GM12878 (cell line): ENCODE results near the gene ITIH6. TPM values are rescaled to one million over a fixed set of nuclear protein-coding genes. Genes with fewer than 3 reads are reported as not detected.
A peak's percentile ranks its signal among the peaks of the same experiment; 100 is the strongest.

Experiments
- ATAC-seq: fragments of 200-7000 bp; cut with Tn5 transposase; 3 replicates; pipeline ENCODE4 v1.9.1; 2020; ENCODE audit warnings: mild to moderate bottlenecking, moderate library complexity
- BruUV-seq: library from RNA; stranded (reverse); fragments of 400-500 nt; replicated peaks from 2 replicates; lab custom pipeline; 2021; lab: Mats Ljungman, UMichigan
- CTCF ChIA-PET: fragments of 300-600 bp; sonication (Branson Sonifier 250); formaldehyde crosslinking; extraction: SDS; loops from one replicate; lab custom pipeline; 2021; ENCODE audit warnings: inconsistent platforms; lab: Yijun Ruan, JAX
- POLR2A ChIA-PET: fragments of 350-600 bp; formaldehyde crosslinking; extraction: SDS; loops from one replicate; lab custom pipeline; 2021; ENCODE audit warnings: inconsistent platforms; lab: Charles Lee
- RAD21 ChIA-PET: fragments of 300-600 bp; sonication (Branson Sonifier 250); formaldehyde crosslinking; loops from one replicate; lab custom pipeline; 2023; ENCODE audit warnings: antibody characterized with exemption; ENCODE audit not compliant: unreplicated experiment; lab: Charles Lee
- SMC1A ChIA-PET: fragments of 300-600 bp; sonication (Branson Sonifier 250); formaldehyde crosslinking; loops from one replicate; lab custom pipeline; 2023; ENCODE audit not compliant: unreplicated experiment, uncharacterized antibody; lab: Charles Lee
- DNase-seq: peaks from one replicate; pipeline ENCODE4 v3.0.0-alpha.2; 2011; ENCODE audit warnings: low read depth, low spot score
- FAIRE-seq: peaks from 3 replicates; lab custom pipeline; 2011; peaks lifted over from hg19 to GRCh38; lab: Jason Lieb, UNC
- H2AFZ ChIP-seq: 2 replicates; pipeline ENCODE4 v1.6.0; 2011; ENCODE audit warnings: low read depth, low read length, control low read depth; ENCODE audit not compliant: control insufficient read depth
- H3K27ac ChIP-seq: 2 replicates; pipeline ENCODE4 v1.5.1; 2011; ENCODE audit warnings: control low read depth; ENCODE audit not compliant: control insufficient read depth, insufficient read depth
- H3K27me3 ChIP-seq, 2 experiments: replicated peaks in 1 of 2; 2 replicates each; pipeline versions ENCODE4 v1.6.0 to v1.6.1; 2011; ENCODE audit warnings: low read length in 1 of 2; ENCODE audit not compliant: control insufficient read depth in 2 of 2, insufficient read depth in 2 of 2
- H3K36me3 ChIP-seq, 2 experiments: 2 replicates each; pipeline ENCODE4 v1.5.1; 2011; ENCODE audit warnings: low read length in 1 of 2; ENCODE audit not compliant: control insufficient read depth in 2 of 2, insufficient read depth in 2 of 2
- H3K4me1 ChIP-seq: 2 replicates; pipeline ENCODE4 v1.6.1; 2011; ENCODE audit warnings: mild to moderate bottlenecking, low read length, moderate library complexity, mixed read lengths; ENCODE audit not compliant: control insufficient read depth, insufficient read depth
- H3K4me2 ChIP-seq: 2 replicates; pipeline ENCODE4 v1.6.0; 2011; ENCODE audit warnings: control low read depth; ENCODE audit not compliant: control insufficient read depth, insufficient read depth
- H3K4me3 ChIP-seq: fragments of 200-600 bp; sonication (generic); 2 replicates; pipeline ENCODE4 v1.5.1; 2016
- H3K79me2 ChIP-seq: 2 replicates; pipeline ENCODE4 v1.6.0; 2011; ENCODE audit warnings: low read length; ENCODE audit not compliant: control insufficient read depth, insufficient read depth
- H3K9ac ChIP-seq: 2 replicates; pipeline ENCODE4 v1.8.0; 2011; ENCODE audit warnings: low read length, control low read depth, mixed read lengths; ENCODE audit not compliant: control insufficient read depth, insufficient read depth
- H3K9me3 ChIP-seq: replicated peaks from 3 replicates; pipeline ENCODE4 v1.5.1; 2011; ENCODE audit warnings: mild to moderate bottlenecking, low read length; ENCODE audit not compliant: control insufficient read depth, insufficient read depth
- H4K20me1 ChIP-seq: 2 replicates; pipeline ENCODE4 v1.6.0; 2011; ENCODE audit not compliant: control insufficient read depth, insufficient read depth
- BMI1 ChIP-seq: fragments of 450-650 bp; IDR thresholded peaks from 2 replicates; pipeline ENCODE4 v1.6.1; 2016; ENCODE audit warnings: mild to moderate bottlenecking, moderate library complexity, borderline replicate concordance
- GABPA ChIP-seq: IDR thresholded peaks from 2 replicates; pipeline ENCODE4 v1.6.1; 2014; ENCODE audit warnings: antibody characterized with exemption, low read depth, mild to moderate bottlenecking, inconsistent platforms
- GATAD2B ChIP-seq: fragments of 450-650 bp; conservative IDR thresholded peaks from 2 replicates; pipeline ENCODE4 v1.6.1; 2017; ENCODE audit warnings: low read depth, mild to moderate bottlenecking, moderate library complexity
- KAT2A ChIP-seq: conservative IDR thresholded peaks from 2 replicates; pipeline ENCODE4 v1.6.1; 2011; ENCODE audit warnings: low read depth, low read length; ENCODE audit not compliant: control insufficient read depth
- RAD51 ChIP-seq: fragments of 450-650 bp; IDR thresholded peaks from 2 replicates; pipeline ENCODE4 v1.6.1; 2016; ENCODE audit warnings: moderate library complexity, mild to moderate bottlenecking, inconsistent platforms
- WGBS: methylation state at CpG from one replicate; pipeline ENCODE4 v1.1.6; 2016; ENCODE audit warnings: low lambda C conversion rate; ENCODE audit not compliant: insufficient replicate concordance, insufficient coverage; ENCODE audit errors: missing lambda C conversion rate; 5-methylcytosine and 5-hydroxymethylcytosine counted together
- in situ Hi-C: fragments of 300-500 bp; cut with MboI; formaldehyde crosslinking; loops from 9 replicates; pipeline ENCODE4 v1.14.3; 2018; ENCODE audit warnings: mixed read lengths
- intact Hi-C: fragments of 100-400 bp; cut with micrococcal nuclease; formaldehyde crosslinking; loops from one replicate; pipeline ENCODE4 v1.14.2; 2022; ENCODE audit not compliant: unreplicated experiment
- polyA plus RNA-seq, 11 experiments: library from polyadenylated mRNA; depleted of rRNA in 4 of 11; unstranded in 6 of 11; stranded (reverse) in 5 of 11; fragments of >200 nt; fragmentation: Nextera tagmentation in 4 of 11; fragmentation: Illumina TruSeq in 1 of 11; extraction: Ambion mirVana in 4 of 11; extraction: Trizol in 1 of 11; gene quantifications; 1 replicate in 1 of 11; 2 replicates in 10 of 11; pipeline versions ENCODE4 v1.2.1 to v1.2.3, GENCODE V29; 2011 to 2016; ENCODE audit warnings: inconsistent platforms in 2 of 11, missing spikeins in 2 of 11, low read depth in 1 of 11
- small RNA-seq: library from RNA; depleted of rRNA; stranded (forward); fragments of <200 nt; gene quantifications from one replicate; pipeline ENCODE3, GENCODE V24; 2014
- total RNA-seq, 4 experiments: library from RNA; depleted of rRNA in 3 of 4; stranded (reverse); fragments of >200 nt in 3 of 4; fragmentation: Illumina TruSeq in 1 of 4; extraction: Trizol in 1 of 4; gene quantifications; 2 replicates each; pipeline versions ENCODE4 v1.2.1 to v1.2.3, GENCODE V29; 2013 to 2021
- TF ChIP-seq, protein P1 (sequence below): fragments of 450-650 bp; formaldehyde crosslinking; IDR thresholded peaks from 2 replicates; pipeline ENCODE4 v1.5.0; 2022; ENCODE audit warnings: mild to moderate bottlenecking, missing genetic modification characterization
- TF ChIP-seq, protein P2 (sequence below): IDR thresholded peaks from 2 replicates; pipeline ENCODE4 v1.6.1; 2011; ENCODE audit warnings: borderline replicate concordance, low read depth, mild to moderate bottlenecking, moderate library complexity, mixed read lengths, low read length; ENCODE audit not compliant: insufficient read depth; ENCODE audit errors: extremely low read length
- TF ChIP-seq, protein P3 (sequence below): IDR thresholded peaks from 2 replicates; pipeline ENCODE4 v1.6.1; 2012; ENCODE audit warnings: low read depth, low read length, improper control_type of control experiment

The ITIH6 gene
- total and polyA plus RNA-seq, 10 of the 15 experiments (the other 5 are each of a cell fraction or from before 2014, with no cell fraction given) = not detected

DNA sequence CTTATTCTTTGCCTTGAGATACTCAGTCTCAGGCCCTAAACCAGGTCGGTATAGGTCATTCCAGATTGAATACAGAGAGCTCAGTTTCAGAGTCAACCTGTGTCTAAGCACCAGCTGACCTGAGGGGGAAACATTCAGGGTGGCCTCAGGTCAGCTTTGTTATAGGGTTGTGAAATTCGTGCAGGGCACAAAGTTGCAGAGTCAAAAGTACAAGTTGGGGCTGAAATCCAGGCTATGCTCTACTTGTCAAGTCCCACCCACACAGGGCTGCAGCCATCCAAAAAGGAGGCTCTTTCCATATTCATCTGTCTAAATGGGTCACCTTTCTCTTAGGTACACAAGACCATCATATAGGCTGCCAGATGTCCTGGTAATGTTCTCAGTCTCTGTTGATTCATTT is 89.7 kb downstream of the ITIH6 start:
- H3K27ac ChIP-seq = no peak overlapping the region
- intact Hi-C loops (no loop called here), in situ Hi-C loops (no loop called here)
- 2% methylated on average over 2 of the region's 2 CpGs for WGBS
- H3K9ac ChIP-seq = no peak overlapping the region
- no peak for DNase-seq
- POLR2A ChIA-PET = no interaction called here
- no TSS peak for BruUV-seq
- no peaks in the 10 kb centered on the region for H3K4me1 ChIP-seq
- H3K79me2 ChIP-seq = no peaks in the 10 kb centered on the region
- SMC1A ChIA-PET = no interaction called here
- H3K36me3 ChIP-seq = no peaks in the 10 kb centered on the region
- no peaks in the 10 kb centered on the region for H3K9me3 ChIP-seq
- no peak for FAIRE-seq
- CTCF ChIA-PET = no interaction called here
- H2AFZ ChIP-seq = no peak overlapping the region
- H3K27me3 ChIP-seq = no peaks in the 10 kb centered on the region; a peak in 1 of 4 replicates
- RAD21 ChIA-PET = no interaction called here
- TF ChIP-seq, protein P1, sequence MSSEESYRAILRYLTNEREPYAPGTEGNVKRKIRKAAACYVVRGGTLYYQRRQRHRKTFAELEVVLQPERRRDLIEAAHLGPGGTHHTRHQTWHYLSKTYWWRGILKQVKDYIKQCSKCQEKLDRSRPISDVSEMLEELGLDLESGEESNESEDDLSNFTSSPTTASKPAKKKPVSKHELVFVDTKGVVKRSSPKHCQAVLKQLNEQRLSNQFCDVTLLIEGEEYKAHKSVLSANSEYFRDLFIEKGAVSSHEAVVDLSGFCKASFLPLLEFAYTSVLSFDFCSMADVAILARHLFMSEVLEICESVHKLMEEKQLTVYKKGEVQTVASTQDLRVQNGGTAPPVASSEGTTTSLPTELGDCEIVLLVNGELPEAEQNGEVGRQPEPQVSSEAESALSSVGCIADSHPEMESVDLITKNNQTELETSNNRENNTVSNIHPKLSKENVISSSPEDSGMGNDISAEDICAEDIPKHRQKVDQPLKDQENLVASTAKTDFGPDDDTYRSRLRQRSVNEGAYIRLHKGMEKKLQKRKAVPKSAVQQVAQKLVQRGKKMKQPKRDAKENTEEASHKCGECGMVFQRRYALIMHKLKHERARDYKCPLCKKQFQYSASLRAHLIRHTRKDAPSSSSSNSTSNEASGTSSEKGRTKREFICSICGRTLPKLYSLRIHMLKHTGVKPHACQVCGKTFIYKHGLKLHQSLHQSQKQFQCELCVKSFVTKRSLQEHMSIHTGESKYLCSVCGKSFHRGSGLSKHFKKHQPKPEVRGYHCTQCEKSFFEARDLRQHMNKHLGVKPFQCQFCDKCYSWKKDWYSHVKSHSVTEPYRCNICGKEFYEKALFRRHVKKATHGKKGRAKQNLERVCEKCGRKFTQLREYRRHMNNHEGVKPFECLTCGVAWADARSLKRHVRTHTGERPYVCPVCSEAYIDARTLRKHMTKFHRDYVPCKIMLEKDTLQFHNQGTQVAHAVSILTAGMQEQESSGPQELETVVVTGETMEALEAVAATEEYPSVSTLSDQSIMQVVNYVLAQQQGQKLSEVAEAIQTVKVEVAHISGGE (CRISPR knock-in tag) = no peak
- TF ChIP-seq RAD51 (no peak), GABPA (no peak), KAT2A (no peak), BMI1 (no peak), GATAD2B (no peak)
- TF ChIP-seq, protein P2, sequence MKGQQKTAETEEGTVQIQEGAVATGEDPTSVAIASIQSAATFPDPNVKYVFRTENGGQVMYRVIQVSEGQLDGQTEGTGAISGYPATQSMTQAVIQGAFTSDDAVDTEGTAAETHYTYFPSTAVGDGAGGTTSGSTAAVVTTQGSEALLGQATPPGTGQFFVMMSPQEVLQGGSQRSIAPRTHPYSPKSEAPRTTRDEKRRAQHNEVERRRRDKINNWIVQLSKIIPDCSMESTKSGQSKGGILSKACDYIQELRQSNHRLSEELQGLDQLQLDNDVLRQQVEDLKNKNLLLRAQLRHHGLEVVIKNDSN = no peak
- TF ChIP-seq, protein P3, sequence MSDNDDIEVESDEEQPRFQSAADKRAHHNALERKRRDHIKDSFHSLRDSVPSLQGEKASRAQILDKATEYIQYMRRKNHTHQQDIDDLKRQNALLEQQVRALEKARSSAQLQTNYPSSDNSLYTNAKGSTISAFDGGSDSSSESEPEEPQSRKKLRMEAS = no peak
- ATAC-seq = no peak
- H3K4me3 ChIP-seq = no peak overlapping the region
- H3K4me2 ChIP-seq = no peak overlapping the region
- no peaks in the 10 kb centered on the region for H4K20me1 ChIP-seq

Small RNA genes within 50 kb of the gene (small RNA-seq; reads per million reads assigned to genes)
- gene AL049732.1 = not detected
- gene SNORA11 = 1.2 reads per million, percentile 40 among the genes with 10 or more reads in this experiment

Other genes with a start within 250 kb of the ITIH6 start
- 25.6 and 28.7 TPM in 2 replicates for gene MAGED2, start 9.5 kb upstream of the ITIH6 start, total RNA-seq (2014; rRNA removed)
- 29.3 and 29.8 TPM in 2 replicates for gene MAGED2, start 9.5 kb upstream of the ITIH6 start, total RNA-seq (2014; rRNA removed; fragmentation: Illumina TruSeq; extraction: Trizol)
- 36.4 and 36.8 TPM in 2 replicates for gene MAGED2, start 9.5 kb upstream of the ITIH6 start, total RNA-seq (2021)
- gene MAGED2, start 9.5 kb upstream of the ITIH6 start, polyA plus RNA-seq (2011; rRNA removed) = 42.6 and 47.3 TPM in 2 replicates
- 32.4 and 40.4 TPM in 2 replicates for gene MAGED2, start 9.5 kb upstream of the ITIH6 start, polyA plus RNA-seq (2014; fragmentation: Illumina TruSeq; extraction: Trizol)
- 10 to 100 TPM; 26.0 to 29.9 TPM for gene MAGED2, start 9.5 kb upstream of the ITIH6 start, polyA plus RNA-seq (2014; fragmentation: Nextera tagmentation; extraction: Ambion mirVana)
- gene MAGED2, start 9.5 kb upstream of the ITIH6 start, polyA plus RNA-seq (2014; rRNA removed) = 36.1 and 43.0 TPM in 2 replicates
- 10 to 100 TPM; 45.1 to 47.8 TPM for gene MAGED2, start 9.5 kb upstream of the ITIH6 start, polyA plus RNA-seq (2016; fragmentation: Nextera tagmentation; extraction: Ambion mirVana)
- not detected in 2 replicates for gene TRO, start 122.6 kb upstream of the ITIH6 start, total RNA-seq (2014; rRNA removed)
- gene TRO, start 122.6 kb upstream of the ITIH6 start, total RNA-seq (2014; rRNA removed; fragmentation: Illumina TruSeq; extraction: Trizol) = not detected in 2 replicates
- gene TRO, start 122.6 kb upstream of the ITIH6 start, total RNA-seq (2021) = 0.16 TPM in 1 of 2 replicates, not detected in the other
- gene TRO, start 122.6 kb upstream of the ITIH6 start, polyA plus RNA-seq (2011; rRNA removed) = 0.33 and 1.0 TPM in 2 replicates
- gene TRO, start 122.6 kb upstream of the ITIH6 start, polyA plus RNA-seq (2014; fragmentation: Illumina TruSeq; extraction: Trizol) = not detected in 2 replicates
- under 1 TPM in 1 of 2 experiments, not detected in 1; 0.02 TPM for gene TRO, start 122.6 kb upstream of the ITIH6 start, polyA plus RNA-seq (2014; fragmentation: Nextera tagmentation; extraction: Ambion mirVana)
- gene TRO, start 122.6 kb upstream of the ITIH6 start, polyA plus RNA-seq (2014; rRNA removed) = not detected in 2 replicates
- gene TRO, start 122.6 kb upstream of the ITIH6 start, polyA plus RNA-seq (2016; fragmentation: Nextera tagmentation; extraction: Ambion mirVana) = under 1 TPM in 1 of 2 experiments, not detected in 1; 0.35 TPM
- 0.11 and 0.45 TPM in 2 replicates for gene PFKFB1, start 195.9 kb upstream of the ITIH6 start, total RNA-seq (2014; rRNA removed)
- gene PFKFB1, start 195.9 kb upstream of the ITIH6 start, total RNA-seq (2014; rRNA removed; fragmentation: Illumina TruSeq; extraction: Trizol) = 0.27 and 0.41 TPM in 2 replicates
- gene PFKFB1, start 195.9 kb upstream of the ITIH6 start, total RNA-seq (2021) = 0.35 and 0.38 TPM in 2 replicates
- 0.43 and 0.48 TPM in 2 replicates for gene PFKFB1, start 195.9 kb upstream of the ITIH6 start, polyA plus RNA-seq (2011; rRNA removed)
- gene PFKFB1, start 195.9 kb upstream of the ITIH6 start, polyA plus RNA-seq (2014; fragmentation: Illumina TruSeq; extraction: Trizol) = 0.44 and 1.00 TPM in 2 replicates
- gene PFKFB1, start 195.9 kb upstream of the ITIH6 start, polyA plus RNA-seq (2014; fragmentation: Nextera tagmentation; extraction: Ambion mirVana) = under 1 TPM; 0.23 to 0.33 TPM
- 0.34 and 0.35 TPM in 2 replicates for gene PFKFB1, start 195.9 kb upstream of the ITIH6 start, polyA plus RNA-seq (2014; rRNA removed)
- under 1 TPM; 0.13 to 0.59 TPM for gene PFKFB1, start 195.9 kb upstream of the ITIH6 start, polyA plus RNA-seq (2016; fragmentation: Nextera tagmentation; extraction: Ambion mirVana)
- 14.3 and 14.9 TPM in 2 replicates for gene APEX2, start 202.1 kb upstream of the ITIH6 start, total RNA-seq (2014; rRNA removed)
- 15.4 and 17.3 TPM in 2 replicates for gene APEX2, start 202.1 kb upstream of the ITIH6 start, total RNA-seq (2014; rRNA removed; fragmentation: Illumina TruSeq; extraction: Trizol)
- 35.4 and 38.9 TPM in 2 replicates for gene APEX2, start 202.1 kb upstream of the ITIH6 start, total RNA-seq (2021)
- gene APEX2, start 202.1 kb upstream of the ITIH6 start, polyA plus RNA-seq (2011; rRNA removed) = 21.1 and 41.7 TPM in 2 replicates
- gene APEX2, start 202.1 kb upstream of the ITIH6 start, polyA plus RNA-seq (2014; fragmentation: Illumina TruSeq; extraction: Trizol) = 24.5 and 35.7 TPM in 2 replicates
- gene APEX2, start 202.1 kb upstream of the ITIH6 start, polyA plus RNA-seq (2014; fragmentation: Nextera tagmentation; extraction: Ambion mirVana) = 10 to 100 TPM; 18.9 to 20.4 TPM
- 43.5 and 44.2 TPM in 2 replicates for gene APEX2, start 202.1 kb upstream of the ITIH6 start, polyA plus RNA-seq (2014; rRNA removed)
- 10 to 100 TPM; 51.4 to 51.7 TPM for gene APEX2, start 202.1 kb upstream of the ITIH6 start, polyA plus RNA-seq (2016; fragmentation: Nextera tagmentation; extraction: Ambion mirVana)
- gene ALAS2, start 232.7 kb upstream of the ITIH6 start, total RNA-seq (2014; rRNA removed) = not detected in 2 replicates
- gene ALAS2, start 232.7 kb upstream of the ITIH6 start, total RNA-seq (2014; rRNA removed; fragmentation: Illumina TruSeq; extraction: Trizol) = not detected in 2 replicates
- gene ALAS2, start 232.7 kb upstream of the ITIH6 start, total RNA-seq (2021) = not detected in 2 replicates
- gene ALAS2, start 232.7 kb upstream of the ITIH6 start, polyA plus RNA-seq (2011; rRNA removed) = not detected in 2 replicates
- not detected in 2 replicates for gene ALAS2, start 232.7 kb upstream of the ITIH6 start, polyA plus RNA-seq (2014; fragmentation: Illumina TruSeq; extraction: Trizol)
- gene ALAS2, start 232.7 kb upstream of the ITIH6 start, polyA plus RNA-seq (2014; fragmentation: Nextera tagmentation; extraction: Ambion mirVana) = not detected
- not detected in 2 replicates for gene ALAS2, start 232.7 kb upstream of the ITIH6 start, polyA plus RNA-seq (2014; rRNA removed)
- not detected for gene ALAS2, start 232.7 kb upstream of the ITIH6 start, polyA plus RNA-seq (2016; fragmentation: Nextera tagmentation; extraction: Ambion mirVana)